SK-N-SH treated with all-trans-retinoic acid at 6 μM for 48 hours (cell line): Measurements from ENCODE around the gene PTPRN.

ENCODE experiments used
- BACH2 ChIP-seq: fragments of 250-450 bp; sonication (Bioruptor Pico); IDR thresholded peaks from 2 replicates; pipeline ENCODE4 v1.9.0; 2021; ENCODE audit warnings: mild to moderate bottlenecking, borderline replicate concordance
- GLIS3 ChIP-seq: fragments of 250-450 bp; sonication (Bioruptor Pico); IDR thresholded peaks from 2 replicates; pipeline ENCODE4 v1.5.0; 2020; ENCODE audit warnings: mild to moderate bottlenecking, moderate library complexity
- OSR1 ChIP-seq: fragments of 250-450 bp; sonication (Bioruptor Pico); IDR thresholded peaks from 2 replicates; pipeline ENCODE4 v1.8.0; 2022; ENCODE audit warnings: moderate library complexity, mild to moderate bottlenecking, inconsistent platforms
- PATZ1 ChIP-seq: fragments of 250-450 bp; sonication (Bioruptor Pico); IDR thresholded peaks from 2 replicates; pipeline ENCODE4 v1.8.0; 2020; ENCODE audit warnings: mild to moderate bottlenecking, moderate library complexity, borderline replicate concordance
- PPARA ChIP-seq: fragments of 250-450 bp; sonication (Bioruptor Pico); IDR thresholded peaks from 2 replicates; pipeline ENCODE4 v1.5.0; 2020; ENCODE audit warnings: mild to moderate bottlenecking, borderline replicate concordance
- TOX ChIP-seq: fragments of 250-450 bp; sonication (Bioruptor Pico); IDR thresholded peaks from 2 replicates; pipeline ENCODE4 v1.8.0; 2021; ENCODE audit warnings: mild to moderate bottlenecking, moderate library complexity, borderline replicate concordance
- TSHZ2 ChIP-seq: fragments of 250-450 bp; sonication (Bioruptor Pico); IDR thresholded peaks from 2 replicates; pipeline ENCODE4 v1.5.0; 2020; ENCODE audit warnings: mild to moderate bottlenecking, moderate library complexity
- ZC3H10 ChIP-seq: fragments of 250-450 bp; sonication (Bioruptor Pico); IDR thresholded peaks from 2 replicates; pipeline ENCODE4 v1.5.1; 2021; ENCODE audit warnings: mild to moderate bottlenecking, moderate library complexity
- ZFP3 ChIP-seq: fragments of 250-450 bp; sonication (Bioruptor Pico); IDR thresholded peaks from 2 replicates; pipeline ENCODE4 v1.5.0; 2020; ENCODE audit warnings: mild to moderate bottlenecking, moderate library complexity
- ZFP30 ChIP-seq: fragments of 450-650 bp; formaldehyde crosslinking; IDR thresholded peaks from 2 replicates; pipeline ENCODE4 v1.5.0; 2022; ENCODE audit warnings: mild to moderate bottlenecking, moderate library complexity
- ZNF565 ChIP-seq: fragments of 450-650 bp; formaldehyde crosslinking; conservative IDR thresholded peaks from 2 replicates; pipeline ENCODE4 v1.5.0; 2020; ENCODE audit warnings: low read depth, mild to moderate bottlenecking, moderate library complexity

GRCh38 chr2:219268294-219268693 is 40.9 kb downstream of the PTPRN start:
- TF ChIP-seq PATZ1 (CRISPR knock-in tag) (no peak), TSHZ2 (no peak), ZFP30 (CRISPR knock-in tag) (no peak), OSR1 (CRISPR knock-in tag) (no peak), GLIS3 (CRISPR knock-in tag) (no peak), ZFP3 (CRISPR knock-in tag) (no peak), TOX (CRISPR knock-in tag) (no peak), BACH2 (CRISPR knock-in tag) (no peak), PPARA (CRISPR knock-in tag) (no peak), ZNF565 (no peak), ZC3H10 (CRISPR knock-in tag) (no peak)
